Astrocyte (in vitro differentiated cells and primary cell): ENCODE results near the gene STARD4.

Source experiments
- CTCF ChIP-seq: IDR thresholded peaks from 2 replicates; pipeline ENCODE4 v1.5.1; 2011; ENCODE audit warnings: low read depth, mild to moderate bottlenecking, inconsistent platforms, low read length, moderate library complexity; ENCODE audit not compliant: insufficient read depth
- EZH2 ChIP-seq: IDR thresholded peaks from 2 replicates; pipeline ENCODE4 v1.6.1; 2012; ENCODE audit warnings: mild to moderate bottlenecking, low read length, inconsistent platforms; ENCODE audit not compliant: insufficient read depth

DNA sequence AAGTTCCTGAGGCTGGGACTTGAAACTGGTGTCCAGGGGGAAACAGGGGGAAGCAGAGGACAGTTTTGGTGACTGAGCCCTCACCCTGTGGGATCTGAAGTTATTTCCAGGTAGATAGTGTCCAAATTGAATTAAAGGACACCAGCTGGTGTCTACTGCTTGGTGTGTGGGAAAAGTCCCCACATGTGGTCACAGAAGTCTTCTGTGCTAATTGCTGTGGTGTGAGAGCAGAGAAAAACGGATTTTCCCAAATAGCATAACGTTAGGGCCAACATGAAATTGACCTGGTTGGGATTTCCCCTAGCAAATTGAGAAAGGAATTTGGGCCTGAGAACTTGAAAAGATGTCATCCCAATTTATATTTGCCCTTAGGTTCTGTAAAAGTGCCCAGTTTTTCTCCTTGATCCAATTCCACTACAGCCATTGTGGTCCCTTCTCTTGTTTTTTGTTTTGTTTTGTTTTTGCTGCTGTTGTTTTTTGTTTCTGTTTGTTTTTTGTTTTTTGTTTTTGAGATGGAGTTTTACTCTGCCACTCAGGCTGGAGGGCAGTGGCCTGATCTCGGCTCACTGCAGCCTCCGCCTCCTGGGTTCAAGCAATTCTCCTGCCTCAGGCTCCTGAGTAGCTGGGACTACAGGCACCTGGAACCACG lies 5.6 kb upstream of the STARD4 start:
- TF ChIP-seq CTCF, result no peak
- no peak for TF ChIP-seq EZH2
